Neural progenitor cell (in vitro differentiated cells): ENCODE data around the gene SLC51A. TPM values are rescaled to one million over a fixed set of nuclear protein-coding genes. Genes with fewer than 3 reads are reported as not detected.
"Not testable (repeated sequence)": the region's sequence is repeated elsewhere in the genome, so short reads cannot be mapped to it uniquely, and the experiment has no call there.

Experiments used
- DNase-seq: peaks from one replicate; pipeline ENCODE4 v3.0.0-alpha.2; 2016; ENCODE audit warnings: low spot score
- H2AFZ ChIP-seq: fragments of 200-600 bp; sonication (generic); replicated peaks from 2 replicates; pipeline ENCODE4 v1.6.1; 2016; ENCODE audit warnings: antibody characterized with exemption
- H3F3A ChIP-seq: fragments of 200-600 bp; sonication (generic); 2 replicates; pipeline ENCODE4 v1.6.1; 2016; ENCODE audit warnings: antibody characterized with exemption, low read depth
- H3K27ac ChIP-seq: fragments of 200-600 bp; sonication (generic); 2 replicates; pipeline ENCODE4 v1.5.1; 2016; ENCODE audit warnings: mild to moderate bottlenecking
- H3K27me3 ChIP-seq: fragments of 200-600 bp; sonication (generic); 2 replicates; pipeline ENCODE4 v1.6.1; 2016; ENCODE audit warnings: mild to moderate bottlenecking, moderate library complexity
- H3K36me3 ChIP-seq: fragments of 200-600 bp; sonication (generic); 2 replicates; pipeline ENCODE4 v1.5.1; 2016
- H3K4me1 ChIP-seq: fragments of 200-600 bp; sonication (generic); 2 replicates; pipeline ENCODE4 v1.6.1; 2016; ENCODE audit warnings: mixed run types
- H3K4me2 ChIP-seq: fragments of 200-600 bp; sonication (generic); 2 replicates; pipeline ENCODE4 v1.6.1; 2016
- H3K4me3 ChIP-seq: fragments of 200-600 bp; sonication (generic); 2 replicates; pipeline ENCODE4 v1.5.1; 2016
- H3K79me2 ChIP-seq: fragments of 200-600 bp; sonication (generic); 2 replicates; pipeline ENCODE4 v1.6.1; 2016; ENCODE audit warnings: low read depth
- H3K9ac ChIP-seq: fragments of 200-600 bp; sonication (generic); 2 replicates; pipeline ENCODE4 v1.6.1; 2016
- H3K9me3 ChIP-seq: fragments of 200-600 bp; sonication (generic); 2 replicates; pipeline ENCODE4 v1.5.1; 2016; ENCODE audit warnings: low read depth
- H4K20me1 ChIP-seq: fragments of 200-600 bp; sonication (generic); 2 replicates; pipeline ENCODE4 v1.6.1; 2016; ENCODE audit warnings: low read depth
- H3K27ac Mint-ChIP-seq: 3 replicates; pipeline ENCODE4 v1.8.0; 2021; ENCODE audit warnings: mixed read lengths
- H3K27me3 Mint-ChIP-seq: 2 replicates; pipeline ENCODE4 v1.8.0; 2022; ENCODE audit warnings: low read depth, mild to moderate bottlenecking, inconsistent platforms, moderate library complexity, mixed read lengths; ENCODE audit not compliant: insufficient read depth
- H3K36me3 Mint-ChIP-seq: 3 replicates; pipeline ENCODE4 v1.8.0; 2021; ENCODE audit warnings: mixed read lengths
- H3K4me1 Mint-ChIP-seq: 3 replicates; pipeline ENCODE4 v1.8.0; 2021; ENCODE audit warnings: mixed read lengths
- H3K4me3 Mint-ChIP-seq: 3 replicates; pipeline ENCODE4 v1.8.0; 2021; ENCODE audit warnings: mild to moderate bottlenecking, moderate library complexity, mixed read lengths
- H3K9me3 Mint-ChIP-seq: 3 replicates; pipeline ENCODE4 v1.8.0; 2020; ENCODE audit warnings: mixed read lengths
- EZH2 ChIP-seq: fragments of 200-600 bp; sonication (generic); IDR thresholded peaks from 2 replicates; pipeline ENCODE4 v1.6.1; 2017; ENCODE audit warnings: antibody characterized with exemption, mild to moderate bottlenecking, moderate library complexity
- EZH2phosphoT487 ChIP-seq: fragments of 200-600 bp; sonication (generic); IDR thresholded peaks from 2 replicates; pipeline ENCODE4 v1.6.1; 2017; ENCODE audit warnings: antibody characterized with exemption
- total RNA-seq: library from RNA; depleted of rRNA; stranded (reverse); fragments of >200 nt; gene quantifications from 2 replicates; pipeline ENCODE4 v1.2.3, GENCODE V29; 2015; ENCODE audit warnings: low replicate concordance
- TF ChIP-seq, protein P1 (sequence below): fragments of 200-600 bp; sonication (generic); IDR thresholded peaks from 2 replicates; pipeline ENCODE4 v1.5.1; 2017; ENCODE audit warnings: antibody characterized with exemption, mild to moderate bottlenecking

The SLC51A gene
- total RNA-seq, 1 donor from 2014 or later, result not detected

- H3K4me3 Mint-ChIP-seq, result peak overlapping the region; percentile 69
- no peaks in the 10 kb centered on the region for H3K9me3 ChIP-seq
- H3K27ac ChIP-seq, result no peak overlapping the region
- H3K27me3 Mint-ChIP-seq, result peaks cover 2% of the 10 kb centered on the region
- H3K79me2 ChIP-seq, result no peaks in the 10 kb centered on the region
- H2AFZ ChIP-seq, result peak overlapping the region; percentile 94
- no peaks in the 10 kb centered on the region for H3K36me3 ChIP-seq
- no peaks in the 10 kb centered on the region for H3K36me3 Mint-ChIP-seq
- peak; percentile 11 for TF ChIP-seq EZH2
- TF ChIP-seq, protein P1, sequence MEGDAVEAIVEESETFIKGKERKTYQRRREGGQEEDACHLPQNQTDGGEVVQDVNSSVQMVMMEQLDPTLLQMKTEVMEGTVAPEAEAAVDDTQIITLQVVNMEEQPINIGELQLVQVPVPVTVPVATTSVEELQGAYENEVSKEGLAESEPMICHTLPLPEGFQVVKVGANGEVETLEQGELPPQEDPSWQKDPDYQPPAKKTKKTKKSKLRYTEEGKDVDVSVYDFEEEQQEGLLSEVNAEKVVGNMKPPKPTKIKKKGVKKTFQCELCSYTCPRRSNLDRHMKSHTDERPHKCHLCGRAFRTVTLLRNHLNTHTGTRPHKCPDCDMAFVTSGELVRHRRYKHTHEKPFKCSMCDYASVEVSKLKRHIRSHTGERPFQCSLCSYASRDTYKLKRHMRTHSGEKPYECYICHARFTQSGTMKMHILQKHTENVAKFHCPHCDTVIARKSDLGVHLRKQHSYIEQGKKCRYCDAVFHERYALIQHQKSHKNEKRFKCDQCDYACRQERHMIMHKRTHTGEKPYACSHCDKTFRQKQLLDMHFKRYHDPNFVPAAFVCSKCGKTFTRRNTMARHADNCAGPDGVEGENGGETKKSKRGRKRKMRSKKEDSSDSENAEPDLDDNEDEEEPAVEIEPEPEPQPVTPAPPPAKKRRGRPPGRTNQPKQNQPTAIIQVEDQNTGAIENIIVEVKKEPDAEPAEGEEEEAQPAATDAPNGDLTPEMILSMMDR, result no peak
- no peaks in the 10 kb centered on the region for H3K4me1 ChIP-seq
- peaks cover 14% of the 10 kb centered on the region for H3F3A ChIP-seq
- peak; percentile 71 for DNase-seq
- peak overlapping the region; percentile 47 for H3K4me3 ChIP-seq
- H4K20me1 ChIP-seq, result no peaks in the 10 kb centered on the region
- H3K9me3 Mint-ChIP-seq, result peaks cover 4% of the 10 kb centered on the region
- H3K4me2 ChIP-seq, result peak overlapping the region; percentile 74
- H3K27ac Mint-ChIP-seq, result no peak overlapping the region
- H3K9ac ChIP-seq, result no peak overlapping the region
- H3K4me1 Mint-ChIP-seq, result peaks cover 14% of the 10 kb centered on the region
- H3K27me3 ChIP-seq, result peaks cover 24% of the 10 kb centered on the region
Observed at GRCh38 chr3:196207159-196207832, 9.0 kb upstream of the SLC51A start.

DNA sequence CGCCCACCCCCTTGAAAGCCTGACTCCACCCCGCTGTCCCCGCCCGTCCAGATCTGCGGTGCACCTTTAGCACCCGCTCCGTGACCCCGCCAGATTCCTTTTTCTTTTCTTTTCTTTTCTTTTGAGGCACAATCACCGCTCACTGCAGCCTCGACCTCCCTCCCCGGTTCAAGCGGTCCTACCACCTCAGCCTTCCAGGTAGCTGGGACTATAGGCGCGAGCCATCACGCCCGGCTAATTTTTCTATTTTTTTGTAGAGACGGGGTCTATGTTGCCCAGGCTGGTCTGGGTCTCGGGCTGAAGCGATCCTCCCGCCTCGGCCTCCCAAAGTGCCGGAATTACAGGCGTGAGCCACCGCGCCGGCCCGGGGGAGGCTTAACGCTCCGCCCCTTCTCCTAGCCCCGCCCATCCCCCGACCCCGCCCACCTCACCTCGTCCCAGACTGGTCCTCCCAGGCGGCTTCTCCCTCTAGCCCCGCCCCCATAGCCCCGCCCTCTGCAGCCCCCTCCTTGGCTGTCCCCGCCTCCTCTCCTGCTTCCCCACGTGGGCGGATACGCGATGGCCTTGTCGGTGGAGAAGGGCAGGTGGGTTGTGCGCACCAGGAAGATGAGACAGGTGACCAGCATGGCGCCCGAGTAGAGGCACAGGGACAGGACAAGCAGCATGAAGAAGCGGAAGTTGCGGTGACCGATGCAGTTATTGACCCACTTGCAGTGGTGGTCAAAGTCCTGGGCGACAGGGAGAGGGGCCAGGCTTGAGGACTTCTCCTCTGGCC, 8.3 kb upstream of the SLC51A start:
- Histone ChIP-seq H3F3A (peaks cover 14% of the 10 kb centered on the region), H3K4me1 (no peaks in the 10 kb centered on the region), H3K4me2 (peak overlapping the region; percentile 56), H3K36me3 (no peaks in the 10 kb centered on the region), H3K79me2 (no peaks in the 10 kb centered on the region), H4K20me1 (no peaks in the 10 kb centered on the region), H3K27ac (no peak overlapping the region), H2AFZ (no peak overlapping the region), H3K4me3 (peak overlapping the region; percentile 46), H3K27me3 (peaks cover 24% of the 10 kb centered on the region), H3K9ac (no peak overlapping the region), H3K9me3 (no peaks in the 10 kb centered on the region)
- Mint-ChIP-seq H3K4me3 (peak overlapping the region; percentile 80), H3K27me3 (peaks cover 6% of the 10 kb centered on the region), H3K27ac (no peak overlapping the region), H3K9me3 (peaks cover 4% of the 10 kb centered on the region), H3K4me1 (peaks cover 9% of the 10 kb centered on the region), H3K36me3 (no peaks in the 10 kb centered on the region)
- TF ChIP-seq, protein P1, result no peak
- TF ChIP-seq EZH2 (no peak), EZH2phosphoT487 (no peak)
- peak; percentile 77 for DNase-seq

- peaks cover 12% of the 10 kb centered on the region for H3K4me1 Mint-ChIP-seq
- Histone ChIP-seq H3K27me3 (peaks cover 24% of the 10 kb centered on the region), H3K4me3 (no peak overlapping the region), H2AFZ (no peak overlapping the region), H4K20me1 (no peaks in the 10 kb centered on the region), H3K4me2 (no peak overlapping the region), H3F3A (peaks cover 14% of the 10 kb centered on the region), H3K9ac (no peak overlapping the region), H3K4me1 (no peaks in the 10 kb centered on the region), H3K79me2 (no peaks in the 10 kb centered on the region), H3K27ac (no peak overlapping the region), H3K9me3 (no peaks in the 10 kb centered on the region), H3K36me3 (no peaks in the 10 kb centered on the region)
- H3K27me3 Mint-ChIP-seq, result peaks cover 6% of the 10 kb centered on the region
- TF ChIP-seq EZH2phosphoT487 (no peak), EZH2 (no peak)
- TF ChIP-seq, protein P1, result no peak
- H3K27ac Mint-ChIP-seq, result no peak overlapping the region
- no peak for DNase-seq
- H3K4me3 Mint-ChIP-seq, result no peak overlapping the region
- H3K36me3 Mint-ChIP-seq, result no peaks in the 10 kb centered on the region
- H3K9me3 Mint-ChIP-seq, result peaks cover 4% of the 10 kb centered on the region
Observed at GRCh38 chr3:196208942-196209695, 7.2 kb upstream of the SLC51A start.

- H3K27me3 ChIP-seq, result peaks cover 24% of the 10 kb centered on the region
- not testable (repeated sequence) for H3K9me3 Mint-ChIP-seq, H3K4me3 Mint-ChIP-seq, H3K4me1 ChIP-seq, H3K79me2 ChIP-seq, H3K36me3 ChIP-seq, H2AFZ ChIP-seq, H3K27ac Mint-ChIP-seq, H3K4me3 ChIP-seq, DNase-seq, H4K20me1 ChIP-seq, H3K36me3 Mint-ChIP-seq, H3K4me2 ChIP-seq, H3K9ac ChIP-seq, H3K9me3 ChIP-seq, H3K27ac ChIP-seq, H3K27me3 Mint-ChIP-seq
- H3F3A ChIP-seq, result peaks cover 14% of the 10 kb centered on the region
- peaks cover 21% of the 10 kb centered on the region for H3K4me1 Mint-ChIP-seq
Observed at GRCh38 chr3:196209944-196210672, 6.2 kb upstream of the SLC51A start.
